A549 (cell line): ENCODE results near the gene GFOD2. TPM values are rescaled to one million over a fixed set of nuclear protein-coding genes. Genes with fewer than 3 reads are reported as not detected.

ENCODE experiments used
- ATAC-seq, 2 experiments: fragments of 200-7000 bp in 1 of 2; fragments of >200 bp in 1 of 2; cut with Nextera tagmentation in 1 of 2; cut with Tn5 transposase in 1 of 2; 3 replicates each; pipeline versions ENCODE4 v1.8.0 to v1.9.1; 2018 to 2020; ENCODE audit warnings: mild to moderate bottlenecking in 1 of 2, moderate library complexity in 1 of 2
- CTCF ChIA-PET: fragments of 300-600 bp; sonication (Branson Sonifier 250); formaldehyde crosslinking; extraction: SDS; loops from one replicate; lab custom pipeline; 2021; ENCODE audit warnings: antibody characterized with exemption, inconsistent platforms; lab: Yijun Ruan, JAX
- POLR2A ChIA-PET: fragments of 350-600 bp; formaldehyde crosslinking; extraction: SDS; loops from one replicate; lab custom pipeline; 2021; ENCODE audit warnings: antibody characterized with exemption, inconsistent platforms; lab: Yijun Ruan, JAX
- DNase-seq, 2 experiments: peaks; one replicate each; pipeline versions ENCODE4 v3.0.0 to v3.0.0-alpha.2; 2011 to 2016; ENCODE audit warnings: low read depth in 1 of 2, low spot score in 1 of 2
- FAIRE-seq: peaks from 2 replicates; lab custom pipeline; 2011; peaks lifted over from hg19 to GRCh38; lab: Jason Lieb, UNC
- H3K27ac ChIP-seq, 2 experiments: fragments of >200 bp; sonication (Bioruptor Twin); formaldehyde crosslinking; 3 replicates each; pipeline ENCODE4 v1.5.1; 2016 to 2017
- H3K4me1 ChIP-seq: fragments of >200 bp; sonication (Bioruptor Twin); formaldehyde crosslinking; 3 replicates; pipeline ENCODE4 v1.6.1; 2016
- H3K4me2 ChIP-seq: fragments of >200 bp; sonication (Bioruptor Twin); formaldehyde crosslinking; 3 replicates; pipeline ENCODE4 v1.6.1; 2016
- H3K4me3 ChIP-seq: fragments of >200 bp; sonication (Bioruptor Twin); formaldehyde crosslinking; 3 replicates; pipeline ENCODE4 v1.5.1; 2016
- H3K9me3 ChIP-seq: fragments of >200 bp; sonication (Bioruptor Twin); formaldehyde crosslinking; 3 replicates; pipeline ENCODE4 v1.6.1; 2016
- BHLHE40 ChIP-seq: IDR thresholded peaks from 2 replicates; pipeline ENCODE4 v1.6.1; 2012; ENCODE audit warnings: low read depth, low read length, inconsistent platforms
- CEBPB ChIP-seq, 2 experiments: fragments of >200 bp in 1 of 2; sonication (Bioruptor Twin) in 1 of 2; formaldehyde crosslinking in 1 of 2; IDR thresholded peaks; 2 replicates each; pipeline ENCODE4 v1.6.1; 2012 to 2016
- ELK1 ChIP-seq: fragments of 150-350 bp; IDR thresholded peaks from 2 replicates; pipeline ENCODE4 v1.6.1; 2014; ENCODE audit warnings: low read depth, mild to moderate bottlenecking, low read length
- FOSL2 ChIP-seq, 2 experiments: fragments of 450-650 bp in 1 of 2; fragments of >200 bp in 1 of 2; sonication (Bioruptor Twin) in 1 of 2; formaldehyde crosslinking; IDR thresholded peaks; 2 replicates each; pipeline versions ENCODE4 v1.5.0 to v1.6.1; 2016 to 2020; ENCODE audit warnings: mild to moderate bottlenecking in 1 of 2, moderate library complexity in 1 of 2
- FOXS1 ChIP-seq: fragments of 250-450 bp; sonication (Bioruptor Pico); IDR thresholded peaks from 2 replicates; pipeline ENCODE4 v1.5.0; 2020; ENCODE audit warnings: mild to moderate bottlenecking, moderate library complexity
- HEYL ChIP-seq: fragments of 250-450 bp; sonication (Bioruptor Pico); IDR thresholded peaks from 2 replicates; pipeline ENCODE4 v1.8.0; 2021; ENCODE audit warnings: mild to moderate bottlenecking, moderate library complexity
- HOXB13 ChIP-seq: fragments of 250-450 bp; sonication (Bioruptor Pico); IDR thresholded peaks from 2 replicates; pipeline ENCODE4 v1.5.0; 2020; ENCODE audit warnings: low read depth, mild to moderate bottlenecking, moderate library complexity
- KDM1A ChIP-seq: fragments of 200-600 bp; sonication (generic); IDR thresholded peaks from 2 replicates; pipeline ENCODE4 v1.6.1; 2016; ENCODE audit warnings: low read depth, mild to moderate bottlenecking
- KDM5A ChIP-seq: fragments of 200-600 bp; sonication (generic); IDR thresholded peaks from 2 replicates; pipeline ENCODE4 v1.6.1; 2016; ENCODE audit warnings: antibody characterized with exemption, mild to moderate bottlenecking
- MAFK ChIP-seq: fragments of 450-650 bp; IDR thresholded peaks from 2 replicates; pipeline ENCODE4 v1.6.1; 2014; ENCODE audit not compliant: partially characterized antibody
- MAZ ChIP-seq: fragments of 150-350 bp; IDR thresholded peaks from 2 replicates; pipeline ENCODE4 v1.6.1; 2014; ENCODE audit warnings: antibody characterized with exemption, low read depth, low read length, borderline replicate concordance
- MYC ChIP-seq: IDR thresholded peaks from 2 replicates; pipeline ENCODE4 v1.6.1; 2012; ENCODE audit warnings: mild to moderate bottlenecking, inconsistent platforms, low read length, improper control_type of control experiment, borderline replicate concordance
- PBX3 ChIP-seq: IDR thresholded peaks from 2 replicates; pipeline ENCODE4 v1.6.1; 2012
- POLR2A ChIP-seq: IDR thresholded peaks from 2 replicates; pipeline ENCODE4 v1.6.1; 2012; ENCODE audit warnings: mild to moderate bottlenecking, low read length
- RCOR1 ChIP-seq: fragments of 150-350 bp; IDR thresholded peaks from 2 replicates; pipeline ENCODE4 v1.6.1; 2014; ENCODE audit warnings: antibody characterized with exemption, low read length, low read depth
- RFX5 ChIP-seq: fragments of 450-650 bp; IDR thresholded peaks from 2 replicates; pipeline ENCODE4 v1.7.1; 2014; ENCODE audit warnings: antibody characterized with exemption, mild to moderate bottlenecking, moderate library complexity
- RNF2 ChIP-seq: fragments of 200-600 bp; sonication (generic); IDR thresholded peaks from 2 replicates; pipeline ENCODE4 v1.6.1; 2016; ENCODE audit warnings: low read depth, mild to moderate bottlenecking, antibody characterized with exemption, moderate library complexity, borderline replicate concordance
- SMC3 ChIP-seq: fragments of >200 bp; sonication (Bioruptor Twin); formaldehyde crosslinking; IDR thresholded peaks from 3 replicates; pipeline ENCODE4 v1.6.1; 2018; ENCODE audit warnings: inconsistent platforms
- SREBF2 ChIP-seq: fragments of 450-650 bp; IDR thresholded peaks from 2 replicates; pipeline ENCODE4 v1.6.1; 2014; ENCODE audit warnings: mild to moderate bottlenecking, moderate library complexity
- TFCP2L1 ChIP-seq: fragments of 250-450 bp; sonication (Bioruptor Pico); IDR thresholded peaks from 2 replicates; pipeline ENCODE4 v1.5.0; 2021; ENCODE audit warnings: mild to moderate bottlenecking
- TP53 ChIP-seq: fragments of 250-450 bp; sonication (Bioruptor Pico); IDR thresholded peaks from 2 replicates; pipeline ENCODE4 v1.5.0; 2021; ENCODE audit warnings: mild to moderate bottlenecking, moderate library complexity
- ZNF302 ChIP-seq: fragments of 250-450 bp; sonication (Bioruptor Pico); IDR thresholded peaks from 2 replicates; pipeline ENCODE4 v1.9.0; 2021; ENCODE audit warnings: inconsistent platforms, mild to moderate bottlenecking, moderate library complexity
- WGBS: methylation state at CpG from one replicate; pipeline ENCODE4 v1.1.6; 2017; ENCODE audit errors: missing lambda C conversion rate; 5-methylcytosine and 5-hydroxymethylcytosine counted together
- polyA plus RNA-seq, 4 experiments: library from polyadenylated mRNA; depleted of rRNA in 3 of 4; stranded (reverse); fragments of >200 nt; fragmentation: RNase III in 1 of 4; extraction: RNeasy Plus Mini Kit Qiagen cat#74134 plus additional on column Dnase treatment in 1 of 4; gene quantifications; 2 replicates in 3 of 4; 3 replicates in 1 of 4; pipeline ENCODE4 v1.2.3, GENCODE V29; 2011 to 2017
- TF ChIP-seq, protein P1 (sequence below): fragments of >200 bp; sonication (Bioruptor Twin); formaldehyde crosslinking; IDR thresholded peaks from 3 replicates; pipeline ENCODE4 v1.5.1; 2016

GFOD2 gene
- polyA plus RNA-seq, 2 of the 4 experiments (the other 2 are of a cell fraction), result 10.3 to 16.4 TPM

DNA sequence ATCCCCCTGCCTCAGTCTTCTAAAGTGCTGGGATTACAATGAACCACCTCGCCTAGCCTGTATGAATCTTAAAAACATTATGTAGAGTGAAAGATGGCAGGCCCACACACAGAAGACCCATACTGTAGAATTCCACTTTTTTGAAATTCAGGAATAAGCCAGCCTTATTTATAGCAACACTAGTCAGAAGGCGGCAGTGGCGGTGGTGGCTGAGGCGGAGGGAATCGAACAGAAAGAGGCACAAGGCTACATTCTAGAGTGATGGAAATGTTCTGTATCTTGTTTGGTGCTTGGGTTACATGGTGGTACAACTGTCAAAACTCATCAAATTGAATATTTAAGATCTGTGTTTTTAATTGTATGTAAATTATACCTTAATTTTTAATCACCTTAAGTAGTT is 11.3 kb downstream of the GFOD2 start:
- POLR2A ChIA-PET, result no interaction called here

GRCh38 chr16:67707210-67707609 is 11.9 kb downstream of the GFOD2 start:
- no peak for ATAC-seq
- WGBS, result 86% methylated on average over 4 of the region's 4 CpGs
- Histone ChIP-seq H3K4me2 (no peak overlapping the region), H3K4me1 (no peaks in the 10 kb centered on the region), H3K9me3 (no peaks in the 10 kb centered on the region), H3K27ac (no peak overlapping the region)
- no peak for DNase-seq
- no peak for FAIRE-seq
- CTCF ChIA-PET, result interaction anchor here (1.6 kb wide), 1 partner anchor 34 kb away, joined by 3 read pairs; no protein-coding TSS in a partner anchor
- TF ChIP-seq CEBPB (IDR thresholded peaks at IDR 0.05) (no peak), RFX5 (no peak), SREBF2 (no peak), RCOR1 (no peak), MYC (no peak), ZNF302 (CRISPR knock-in tag) (no peak), KDM1A (no peak), HEYL (CRISPR knock-in tag) (no peak), HOXB13 (CRISPR knock-in tag) (no peak), TP53 (CRISPR knock-in tag) (no peak)
- TF ChIP-seq, all 56 proteins: peak for 0
- H3K4me3 ChIP-seq, result no peak overlapping the region
- POLR2A ChIA-PET, result no interaction called here

More for the DNA sequence above, 11.3 kb downstream of the GFOD2 start:
- Histone ChIP-seq H3K27ac (no peak overlapping the region), H3K9me3 (no peaks in the 10 kb centered on the region), H3K4me3 (no peak overlapping the region), H3K4me2 (no peak overlapping the region), H3K4me1 (no peaks in the 10 kb centered on the region)
- CTCF ChIA-PET, result interaction anchor here (0.9 kb wide), 1 partner anchor 40 kb away, joined by 3 read pairs; no protein-coding TSS in a partner anchor
- TF ChIP-seq MAZ, result no peak
- no peak for TF ChIP-seq FOXS1
- no peak for TF ChIP-seq RNF2
- no peak for TF ChIP-seq FOSL2 (IDR thresholded peaks at IDR 0.05)
- TF ChIP-seq FOSL2 (CRISPR knock-in tag; IDR thresholded peaks at IDR 0.05), result no peak
- no peak for TF ChIP-seq KDM5A
- TF ChIP-seq BHLHE40, result no peak
- 96% methylated on average over 5 of the region's 5 CpGs for WGBS
- ATAC-seq, result no peak
- no peak for DNase-seq
- FAIRE-seq, result no peak

GRCh38 chr16:67704110-67704509 is 15.0 kb downstream of the GFOD2 start:
- H3K27ac ChIP-seq, result no peak overlapping the region
- no peaks in the 10 kb centered on the region for H3K4me1 ChIP-seq
- POLR2A ChIA-PET, result interaction anchor here (0.6 kb wide), 1 partner anchor 195 kb away, joined by 6 read pairs; no protein-coding TSS in a partner anchor
- no peak overlapping the region for H3K4me2 ChIP-seq
- FAIRE-seq (no peak), DNase-seq (no peak), ATAC-seq (no peak)
- no peak overlapping the region for H3K4me3 ChIP-seq
- peaks cover 7% of the 10 kb centered on the region for H3K9me3 ChIP-seq
- 78% methylated on average over 5 of the region's 5 CpGs for WGBS
- TF ChIP-seq BHLHE40 (no peak), SMC3 (no peak), PBX3 (no peak), ELK1 (no peak), MAFK (no peak), RCOR1 (no peak), POLR2A (no peak), TFCP2L1 (CRISPR knock-in tag) (no peak)
- TF ChIP-seq, protein P1, sequence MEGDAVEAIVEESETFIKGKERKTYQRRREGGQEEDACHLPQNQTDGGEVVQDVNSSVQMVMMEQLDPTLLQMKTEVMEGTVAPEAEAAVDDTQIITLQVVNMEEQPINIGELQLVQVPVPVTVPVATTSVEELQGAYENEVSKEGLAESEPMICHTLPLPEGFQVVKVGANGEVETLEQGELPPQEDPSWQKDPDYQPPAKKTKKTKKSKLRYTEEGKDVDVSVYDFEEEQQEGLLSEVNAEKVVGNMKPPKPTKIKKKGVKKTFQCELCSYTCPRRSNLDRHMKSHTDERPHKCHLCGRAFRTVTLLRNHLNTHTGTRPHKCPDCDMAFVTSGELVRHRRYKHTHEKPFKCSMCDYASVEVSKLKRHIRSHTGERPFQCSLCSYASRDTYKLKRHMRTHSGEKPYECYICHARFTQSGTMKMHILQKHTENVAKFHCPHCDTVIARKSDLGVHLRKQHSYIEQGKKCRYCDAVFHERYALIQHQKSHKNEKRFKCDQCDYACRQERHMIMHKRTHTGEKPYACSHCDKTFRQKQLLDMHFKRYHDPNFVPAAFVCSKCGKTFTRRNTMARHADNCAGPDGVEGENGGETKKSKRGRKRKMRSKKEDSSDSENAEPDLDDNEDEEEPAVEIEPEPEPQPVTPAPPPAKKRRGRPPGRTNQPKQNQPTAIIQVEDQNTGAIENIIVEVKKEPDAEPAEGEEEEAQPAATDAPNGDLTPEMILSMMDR, result no peak
- CTCF ChIA-PET, result interaction anchor here (0.6 kb wide), 1 partner anchor 112 kb away, joined by 3 read pairs; no protein-coding TSS in a partner anchor
